Measurements from ENCODE around the gene TCP1.
"Not testable (repeated sequence)": the region's sequence is repeated elsewhere in the genome, so short reads cannot be mapped to it uniquely, and the experiment has no call there.

The TCP1 gene

GRCh38 chr6:159732550-159732949, 56.9 kb downstream of the TCP1 start:
- not testable (repeated sequence) for DNase-seq

GRCh38 chr6:159730332-159730676, 59.1 kb downstream of the TCP1 start:
- no peak for DNase-seq

DNA sequence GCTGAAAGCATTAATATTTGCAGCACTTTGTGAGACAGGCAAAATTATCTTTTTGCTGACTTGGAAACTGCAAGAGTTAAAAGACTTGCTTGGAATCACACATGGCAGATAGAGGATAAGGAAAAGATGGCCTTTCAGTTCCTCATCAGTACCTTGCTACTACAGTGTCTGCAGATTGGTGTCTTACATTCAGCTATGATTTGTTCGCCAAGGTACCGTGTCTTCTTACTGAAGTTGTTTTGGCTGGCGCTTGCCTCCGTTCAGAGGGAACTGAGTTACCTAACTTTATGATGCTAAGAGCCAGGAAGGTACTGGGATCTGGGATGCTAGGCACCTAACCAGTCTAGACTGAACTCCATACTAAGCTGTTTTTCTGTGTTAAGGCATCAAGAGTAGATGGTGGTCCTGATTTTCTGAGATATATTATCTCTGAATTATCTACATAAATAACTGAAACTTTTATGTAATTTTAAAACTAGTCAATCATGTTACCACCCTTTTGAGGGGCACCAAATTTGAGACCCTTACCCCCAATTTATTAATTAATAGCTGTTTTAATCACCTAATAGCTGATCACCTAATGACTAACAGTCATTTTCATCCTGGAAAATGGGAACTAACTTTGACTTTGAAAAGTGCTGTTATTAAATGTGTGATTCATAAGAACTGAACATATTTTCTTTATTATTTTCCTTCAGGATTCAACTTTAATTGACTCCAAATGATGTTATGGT, 59.6 kb downstream of the TCP1 start:
- DNase-seq = no peak

DNA sequence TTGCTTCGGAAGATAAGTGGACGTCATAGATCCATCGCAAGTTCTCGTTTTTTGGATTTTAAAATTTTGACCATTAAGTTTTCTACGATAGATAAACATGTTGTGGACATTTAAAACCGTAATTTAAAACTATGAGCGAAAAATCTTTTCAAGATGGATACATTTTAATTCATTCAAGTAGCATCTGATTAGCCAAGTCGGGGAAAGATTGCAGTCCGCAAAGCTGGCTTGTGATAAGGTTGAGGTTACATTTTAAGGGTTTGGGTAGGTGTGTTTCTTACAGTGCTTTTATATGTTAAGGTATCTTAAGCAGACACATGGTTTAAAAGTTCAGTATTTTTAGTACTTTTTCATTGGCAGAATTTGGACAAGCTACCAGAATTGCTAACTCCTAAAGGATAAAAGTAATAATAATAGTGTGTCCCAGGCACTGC, 60.9 kb downstream of the TCP1 start:
- DNase-seq = no peak

Data from activated T-cell treated with anti-CD3 and anti-CD28 coated beads, Interleukin-2, amount 50 U/mL, for 1 hour (primary cell).